WTC11 (cell line): Measurements from ENCODE around the gene HDAC9. TPM values are rescaled to one million over a fixed set of nuclear protein-coding genes. Genes with fewer than 3 reads are reported as not detected.

Experiments
- ATAC-seq: fragments of 200-7000 bp; cut with Tn5 transposase; 2 replicates; pipeline ENCODE4 v1.10.0; 2021; ENCODE audit warnings: mild to moderate bottlenecking, moderate library complexity
- CTCF ChIA-PET: fragments of 300-600 bp; sonication (Branson Sonifier 250); formaldehyde crosslinking; loops from one replicate; lab custom pipeline; 2021; ENCODE audit warnings: antibody characterized with exemption; lab: Charles Lee
- POLR2A ChIA-PET: fragments of 350-600 bp; sonication (Branson Sonifier 250); formaldehyde crosslinking; loops from one replicate; lab custom pipeline; 2021; ENCODE audit warnings: antibody characterized with exemption; lab: Charles Lee
- DNase-seq: peaks from one replicate; pipeline ENCODE4 v3.0.0; 2021; ENCODE audit warnings: low spot score
- H3K27ac Mint-ChIP-seq: 2 replicates; pipeline ENCODE4 v1.8.0; 2021; ENCODE audit warnings: mixed read lengths
- H3K27me3 Mint-ChIP-seq: 2 replicates; pipeline ENCODE4 v1.8.0; 2021; ENCODE audit warnings: low read depth, mild to moderate bottlenecking, moderate library complexity, mixed read lengths
- H3K36me3 Mint-ChIP-seq: 2 replicates; pipeline ENCODE4 v1.8.0; 2021; ENCODE audit warnings: mixed read lengths
- H3K4me1 Mint-ChIP-seq: 2 replicates; pipeline ENCODE4 v1.8.0; 2022; ENCODE audit warnings: mixed read lengths
- H3K4me3 Mint-ChIP-seq: 2 replicates; pipeline ENCODE4 v1.8.0; 2021; ENCODE audit warnings: mild to moderate bottlenecking, moderate library complexity, mixed read lengths
- H3K9me3 Mint-ChIP-seq: 2 replicates; pipeline ENCODE4 v1.8.0; 2021; ENCODE audit warnings: mixed read lengths
- AR ChIP-seq: fragments of 250-450 bp; sonication (Bioruptor Pico); IDR thresholded peaks from 2 replicates; pipeline ENCODE4 v1.9.0; 2021; ENCODE audit warnings: mild to moderate bottlenecking
- ATF2 ChIP-seq: sonication (generic); formaldehyde crosslinking; IDR thresholded peaks from 2 replicates; pipeline ENCODE4 v1.8.1; 2022; ENCODE audit warnings: low read depth, missing genetic modification reagents, borderline replicate concordance
- ATF6 ChIP-seq: sonication (generic); formaldehyde crosslinking; IDR thresholded peaks from 2 replicates; pipeline ENCODE4 v1.8.1; 2023; ENCODE audit warnings: mild to moderate bottlenecking, missing genetic modification reagents
- EMX1 ChIP-seq: fragments of 250-450 bp; sonication (Bioruptor Pico); IDR thresholded peaks from 2 replicates; pipeline ENCODE4 v1.8.0; 2021; ENCODE audit warnings: mild to moderate bottlenecking
- NFE2L1 ChIP-seq: sonication (generic); formaldehyde crosslinking; IDR thresholded peaks from 2 replicates; pipeline ENCODE4 v1.8.1; 2023; ENCODE audit warnings: missing genetic modification reagents
- NR1H2 ChIP-seq: sonication (generic); formaldehyde crosslinking; IDR thresholded peaks from 2 replicates; pipeline ENCODE4 v1.9.0; 2021; ENCODE audit warnings: mild to moderate bottlenecking, moderate library complexity, missing genetic modification reagents
- OVOL2 ChIP-seq: fragments of 250-450 bp; sonication (Bioruptor Pico); IDR thresholded peaks from 2 replicates; pipeline ENCODE4 v1.9.0; 2021; ENCODE audit warnings: mild to moderate bottlenecking, borderline replicate concordance
- RELA ChIP-seq: sonication (generic); formaldehyde crosslinking; IDR thresholded peaks from 2 replicates; pipeline ENCODE4 v1.8.1; 2022; ENCODE audit warnings: missing genetic modification reagents, mild to moderate bottlenecking, borderline replicate concordance
- SP1 ChIP-seq: sonication (generic); formaldehyde crosslinking; conservative IDR thresholded peaks from 2 replicates; pipeline ENCODE4 v1.8.1; 2022; ENCODE audit warnings: missing genetic modification reagents
- TCF7 ChIP-seq: sonication (generic); formaldehyde crosslinking; IDR thresholded peaks from 2 replicates; pipeline ENCODE4 v1.8.0; 2022; ENCODE audit warnings: mild to moderate bottlenecking, low read depth, missing genetic modification reagents, moderate library complexity
- TEAD4 ChIP-seq: sonication (generic); formaldehyde crosslinking; IDR thresholded peaks from 2 replicates; pipeline ENCODE4 v1.8.0; 2022; ENCODE audit warnings: mild to moderate bottlenecking, missing genetic modification reagents
- ZNF281 ChIP-seq: sonication (generic); formaldehyde crosslinking; IDR thresholded peaks from 2 replicates; pipeline ENCODE4 v1.8.0; 2023; ENCODE audit warnings: mild to moderate bottlenecking, missing genetic modification reagents
- ZNF512 ChIP-seq: sonication (generic); formaldehyde crosslinking; IDR thresholded peaks from 2 replicates; pipeline ENCODE4 v1.8.1; 2022; ENCODE audit warnings: missing genetic modification reagents, borderline replicate concordance
- ZNF671 ChIP-seq: fragments of 250-450 bp; sonication (Bioruptor Pico); IDR thresholded peaks from 2 replicates; pipeline ENCODE4 v1.8.0; 2021; ENCODE audit warnings: mild to moderate bottlenecking
- total RNA-seq: library from RNA; stranded (reverse); gene quantifications from 3 replicates; pipeline ENCODE4 v1.2.3, GENCODE V29; 2021
- TF ChIP-seq, protein P1 (sequence below): sonication (generic); formaldehyde crosslinking; IDR thresholded peaks from 2 replicates; pipeline ENCODE4 v1.8.0; 2023; ENCODE audit warnings: missing genetic modification reagents
- TF ChIP-seq, protein P2 (sequence below): sonication (generic); formaldehyde crosslinking; IDR thresholded peaks from 2 replicates; pipeline ENCODE4 v1.8.0; 2023; ENCODE audit warnings: missing genetic modification reagents, mild to moderate bottlenecking, borderline replicate concordance

Gene HDAC9
- total RNA-seq, 1 experiment from 2014 or later, result 18.8 TPM

DNA sequence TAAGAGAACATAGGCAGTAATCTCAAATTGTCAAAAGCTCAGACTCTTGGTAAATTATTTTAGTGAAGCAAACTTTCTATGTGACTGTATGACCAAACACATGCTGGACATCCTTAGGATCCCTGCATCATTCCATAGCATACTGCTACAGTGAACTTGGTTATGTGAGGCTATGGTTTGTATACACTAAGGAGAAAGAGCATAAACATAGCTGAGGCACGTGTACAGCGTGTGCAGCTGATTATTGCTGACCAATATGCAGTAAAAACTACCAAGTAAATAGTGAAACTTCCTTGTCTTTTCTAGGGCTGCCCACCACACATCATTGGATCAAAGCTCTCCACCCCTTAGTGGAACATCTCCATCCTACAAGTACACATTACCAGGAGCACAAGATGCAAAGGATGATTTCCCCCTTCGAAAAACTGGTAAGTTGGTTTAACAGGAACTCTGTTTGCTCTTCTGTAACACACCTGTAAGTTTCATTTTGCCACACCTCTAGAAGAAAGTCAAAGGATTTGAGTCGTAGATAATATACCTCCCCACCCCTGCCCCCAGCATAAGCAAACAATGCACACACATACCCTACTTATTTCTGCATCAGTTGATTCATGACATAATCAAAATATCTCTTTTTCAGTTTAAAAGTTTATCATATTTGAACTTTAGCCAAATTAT lies 98.2 kb downstream of the HDAC9 start (continued):
- TF ChIP-seq SP1 (CRISPR knock-in tag), result no peak
- no peak for TF ChIP-seq TEAD4
- TF ChIP-seq TCF7 (CRISPR knock-in tag), result no peak
- TF ChIP-seq, protein P1, sequence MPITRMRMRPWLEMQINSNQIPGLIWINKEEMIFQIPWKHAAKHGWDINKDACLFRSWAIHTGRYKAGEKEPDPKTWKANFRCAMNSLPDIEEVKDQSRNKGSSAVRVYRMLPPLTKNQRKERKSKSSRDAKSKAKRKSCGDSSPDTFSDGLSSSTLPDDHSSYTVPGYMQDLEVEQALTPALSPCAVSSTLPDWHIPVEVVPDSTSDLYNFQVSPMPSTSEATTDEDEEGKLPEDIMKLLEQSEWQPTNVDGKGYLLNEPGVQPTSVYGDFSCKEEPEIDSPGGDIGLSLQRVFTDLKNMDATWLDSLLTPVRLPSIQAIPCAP (CRISPR knock-in tag), result no peak
- TF ChIP-seq AR (CRISPR knock-in tag), result no peak
- no peak for TF ChIP-seq ZNF512 (CRISPR knock-in tag)
- TF ChIP-seq ZNF281 (CRISPR knock-in tag), result no peak
- TF ChIP-seq EMX1 (CRISPR knock-in tag), result no peak
- TF ChIP-seq NFE2L1 (CRISPR knock-in tag), result no peak
- no peak for TF ChIP-seq OVOL2 (CRISPR knock-in tag)
- TF ChIP-seq ZNF671 (CRISPR knock-in tag), result no peak

GRCh38 chr7:18597754-18598153 lies 102.2 kb downstream of the HDAC9 start:
- POLR2A ChIA-PET, result no interaction called here
- CTCF ChIA-PET, result interaction anchor here (1.1 kb wide), 1 partner anchor 13 kb away, joined by 4 read pairs; no protein-coding TSS in a partner anchor
- Mint-ChIP-seq H3K9me3 (peaks cover 29% of the 10 kb centered on the region), H3K4me3 (no peak overlapping the region), H3K36me3 (peaks cover 34% of the 10 kb centered on the region), H3K27me3 (no peaks in the 10 kb centered on the region), H3K27ac (no peak overlapping the region), H3K4me1 (peaks cover 14% of the 10 kb centered on the region)
- no peak for TF ChIP-seq ATF6 (CRISPR knock-in tag)
- ATAC-seq (no peak), DNase-seq (no peak)

DNA sequence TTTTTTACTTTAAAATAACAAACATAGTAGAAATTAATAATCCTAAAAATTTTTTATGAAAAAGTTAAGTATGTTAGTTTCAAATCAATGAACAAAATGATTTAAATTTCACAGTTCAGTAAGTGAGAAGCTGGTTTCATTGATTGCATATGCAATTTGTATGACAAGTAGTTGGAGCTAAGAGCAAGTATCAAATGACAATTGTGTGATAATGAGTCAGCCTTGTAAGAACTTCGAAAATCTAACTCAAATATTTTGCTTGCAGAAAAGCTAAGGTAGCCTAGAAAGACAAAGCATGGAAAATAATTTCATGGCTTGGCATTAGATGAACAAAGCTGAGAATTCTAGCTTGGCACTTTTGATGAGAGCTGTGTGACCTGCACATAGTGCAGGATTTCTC lies 111.5 kb downstream of the HDAC9 start:
- Mint-ChIP-seq H3K4me1 (peaks cover 3% of the 10 kb centered on the region; the same call in 1 of the 2 replicates), H3K9me3 (peaks cover 41% of the 10 kb centered on the region), H3K36me3 (peaks cover 40% of the 10 kb centered on the region), H3K27me3 (no peaks in the 10 kb centered on the region), H3K27ac (no peak overlapping the region), H3K4me3 (no peak overlapping the region)
- CTCF ChIA-PET, result interaction anchor here (1.2 to 3.1 kb wide), 2 partner anchors 59 to 255 kb away, joined by 5 to 9 read pairs; no protein-coding TSS in a partner anchor
- ATAC-seq (no peak), DNase-seq (no peak)
- POLR2A ChIA-PET, result no interaction called here
- TF ChIP-seq RELA (CRISPR knock-in tag) (no peak), ATF2 (CRISPR knock-in tag) (no peak), OVOL2 (CRISPR knock-in tag) (no peak), NR1H2 (CRISPR knock-in tag) (no peak)
- TF ChIP-seq, protein P2, sequence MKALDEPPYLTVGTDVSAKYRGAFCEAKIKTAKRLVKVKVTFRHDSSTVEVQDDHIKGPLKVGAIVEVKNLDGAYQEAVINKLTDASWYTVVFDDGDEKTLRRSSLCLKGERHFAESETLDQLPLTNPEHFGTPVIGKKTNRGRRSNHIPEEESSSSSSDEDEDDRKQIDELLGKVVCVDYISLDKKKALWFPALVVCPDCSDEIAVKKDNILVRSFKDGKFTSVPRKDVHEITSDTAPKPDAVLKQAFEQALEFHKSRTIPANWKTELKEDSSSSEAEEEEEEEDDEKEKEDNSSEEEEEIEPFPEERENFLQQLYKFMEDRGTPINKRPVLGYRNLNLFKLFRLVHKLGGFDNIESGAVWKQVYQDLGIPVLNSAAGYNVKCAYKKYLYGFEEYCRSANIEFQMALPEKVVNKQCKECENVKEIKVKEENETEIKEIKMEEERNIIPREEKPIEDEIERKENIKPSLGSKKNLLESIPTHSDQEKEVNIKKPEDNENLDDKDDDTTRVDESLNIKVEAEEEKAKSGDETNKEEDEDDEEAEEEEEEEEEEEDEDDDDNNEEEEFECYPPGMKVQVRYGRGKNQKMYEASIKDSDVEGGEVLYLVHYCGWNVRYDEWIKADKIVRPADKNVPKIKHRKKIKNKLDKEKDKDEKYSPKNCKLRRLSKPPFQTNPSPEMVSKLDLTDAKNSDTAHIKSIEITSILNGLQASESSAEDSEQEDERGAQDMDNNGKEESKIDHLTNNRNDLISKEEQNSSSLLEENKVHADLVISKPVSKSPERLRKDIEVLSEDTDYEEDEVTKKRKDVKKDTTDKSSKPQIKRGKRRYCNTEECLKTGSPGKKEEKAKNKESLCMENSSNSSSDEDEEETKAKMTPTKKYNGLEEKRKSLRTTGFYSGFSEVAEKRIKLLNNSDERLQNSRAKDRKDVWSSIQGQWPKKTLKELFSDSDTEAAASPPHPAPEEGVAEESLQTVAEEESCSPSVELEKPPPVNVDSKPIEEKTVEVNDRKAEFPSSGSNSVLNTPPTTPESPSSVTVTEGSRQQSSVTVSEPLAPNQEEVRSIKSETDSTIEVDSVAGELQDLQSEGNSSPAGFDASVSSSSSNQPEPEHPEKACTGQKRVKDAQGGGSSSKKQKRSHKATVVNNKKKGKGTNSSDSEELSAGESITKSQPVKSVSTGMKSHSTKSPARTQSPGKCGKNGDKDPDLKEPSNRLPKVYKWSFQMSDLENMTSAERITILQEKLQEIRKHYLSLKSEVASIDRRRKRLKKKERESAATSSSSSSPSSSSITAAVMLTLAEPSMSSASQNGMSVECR, result no peak
